Measurements from ENCODE around the gene OXLD1. TPM values are rescaled to one million over a fixed set of nuclear protein-coding genes. Genes with fewer than 3 reads are reported as not detected.

OXLD1 gene
- total RNA-seq, 1 donor, result 23.7 TPM

DNA sequence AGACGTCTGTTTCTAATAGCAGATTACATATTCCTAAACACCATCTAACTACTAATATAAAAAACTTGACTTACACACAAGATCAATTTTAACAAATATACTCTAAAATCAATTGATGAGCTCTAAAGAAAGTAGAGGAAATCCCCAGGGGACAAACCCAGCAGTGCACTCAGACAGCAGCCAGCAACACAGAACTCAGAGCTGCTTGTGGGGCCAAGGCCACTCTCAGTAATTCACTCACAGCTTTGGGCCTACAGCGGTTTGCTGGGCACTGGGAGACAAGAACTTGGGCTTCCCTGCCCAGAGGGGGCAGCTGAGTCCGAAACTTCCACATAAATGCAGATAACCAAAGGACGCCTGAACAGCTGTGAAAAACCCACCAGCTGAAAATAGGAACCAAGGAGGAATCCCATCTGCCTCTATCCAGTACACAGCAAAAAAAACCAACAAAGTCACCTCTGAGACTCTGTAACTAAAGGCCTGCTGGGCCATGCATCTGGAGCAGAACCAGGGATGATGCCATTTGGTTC is 50.9 kb downstream of the OXLD1 start:
- TF ChIP-seq CTCF (IDR thresholded peaks at IDR 0.05; ENCODE audit: insufficient read depth, low read depth, low read length), result no peak
- no peak overlapping the region for H3K4me3 ChIP-seq (ENCODE audit: low read depth, low read length)
- DNase-seq (ENCODE audit: low read depth), result no peak

Small RNAs within 50 kb of the gene (small RNA-seq; reads per million reads assigned to genes)
- gene MIR6786, result not detected

Other genes starting within 250 kb of the OXLD1 start
- gene ACTG1, start 153.8 kb downstream of the OXLD1 start, total RNA-seq, result 10,242 and 13,686 TPM in 2 replicates
- 1.7 and 3.5 TPM in 2 replicates for gene FSCN2, start 138.2 kb downstream of the OXLD1 start, total RNA-seq
- 27.6 and 40.3 TPM in 2 replicates for gene FAAP100, start 114.3 kb downstream of the OXLD1 start, total RNA-seq
- 96.7 and 108 TPM in 2 replicates for gene NPLOC4, start 29.5 kb downstream of the OXLD1 start, total RNA-seq
- gene TSPAN10, start 29.4 kb downstream of the OXLD1 start, total RNA-seq, result 1.7 and 2.3 TPM in 2 replicates
- gene PDE6G, start 10.1 kb downstream of the OXLD1 start, total RNA-seq, result not detected in 2 replicates
- 7.8 and 10.0 TPM in 2 replicates for gene CCDC137, start 132 bp upstream of the OXLD1 start, total RNA-seq
- 22.9 and 27.4 TPM in 2 replicates for gene ARL16, start 17.2 kb upstream of the OXLD1 start, total RNA-seq
- gene HGS, start 17.4 kb upstream of the OXLD1 start, total RNA-seq, result 75.1 and 94.4 TPM in 2 replicates
- 12.1 and 12.6 TPM in 2 replicates for gene MRPL12, start 36.8 kb upstream of the OXLD1 start, total RNA-seq
- 13.8 and 14.2 TPM in 2 replicates for gene SLC25A10, start 45.7 kb upstream of the OXLD1 start, total RNA-seq
- gene GCGR, start 137.5 kb upstream of the OXLD1 start, total RNA-seq, result not detected in 2 replicates
- gene MCRIP1, start 166.7 kb upstream of the OXLD1 start, total RNA-seq, result 55.7 and 96.6 TPM in 2 replicates
- gene PPP1R27, start 168.4 kb upstream of the OXLD1 start, total RNA-seq, result not detected in 2 replicates
- 735 and 809 TPM in 2 replicates for gene P4HB, start 193.9 kb upstream of the OXLD1 start, total RNA-seq
- 106 and 181 TPM in 2 replicates for gene ARHGDIA, start 204.7 kb upstream of the OXLD1 start, total RNA-seq
- 120 and 134 TPM in 2 replicates for gene ALYREF, start 225.0 kb upstream of the OXLD1 start, total RNA-seq
- 101 and 150 TPM in 2 replicates for gene ANAPC11, start 225.1 kb upstream of the OXLD1 start, total RNA-seq
- 0.43 and 0.64 TPM in 2 replicates for gene NPB, start 235.6 kb upstream of the OXLD1 start, total RNA-seq
- gene PCYT2, start 244.8 kb upstream of the OXLD1 start, total RNA-seq, result 70.8 and 73.1 TPM in 2 replicates